Measurements from ENCODE around the gene SLC24A3.
"Not testable (repeated sequence)": the region's sequence is repeated elsewhere in the genome, so short reads cannot be mapped to it uniquely, and the experiment has no call there.

Gene SLC24A3

GRCh38 chr20:19609642-19610223 is 397.3 kb downstream of the SLC24A3 start:
- no peak for DNase-seq

- no peak for DNase-seq
Measured at GRCh38 chr20:19615629-19616028, 403.2 kb downstream of the SLC24A3 start.

- no peak for DNase-seq
Measured at GRCh38 chr20:19616081-19616480, 403.6 kb downstream of the SLC24A3 start.

GRCh38 chr20:19616620-19617019 is 404.2 kb downstream of the SLC24A3 start:
- no peak for DNase-seq

GRCh38 chr20:19617256-19617655 is 404.8 kb downstream of the SLC24A3 start:
- DNase-seq: no peak

- DNase-seq: no peak
Measured at GRCh38 chr20:19618711-19619110, 406.3 kb downstream of the SLC24A3 start.

GRCh38 chr20:19619904-19620430 is 407.5 kb downstream of the SLC24A3 start:
- no peak for DNase-seq

GRCh38 chr20:19620446-19620845 is 408.0 kb downstream of the SLC24A3 start:
- DNase-seq: no peak

- DNase-seq: no peak
Measured at GRCh38 chr20:19621072-19621471, 408.6 kb downstream of the SLC24A3 start.

GRCh38 chr20:19624221-19624965 is 412.0 kb downstream of the SLC24A3 start:
- no peak for DNase-seq

GRCh38 chr20:19625426-19625825 is 413.0 kb downstream of the SLC24A3 start:
- no peak for DNase-seq

GRCh38 chr20:19626896-19627295 is 414.5 kb downstream of the SLC24A3 start:
- DNase-seq: no peak

GRCh38 chr20:19628570-19629134 is 416.2 kb downstream of the SLC24A3 start:
- peak in 2 of 6 experiments; percentile 2 to 11 for DNase-seq

- DNase-seq: no peak
Measured at GRCh38 chr20:19631410-19631809, 419.0 kb downstream of the SLC24A3 start.

- no peak for DNase-seq
Measured at GRCh38 chr20:19633985-19634384, 421.5 kb downstream of the SLC24A3 start.

- not testable (repeated sequence) for DNase-seq
Measured at GRCh38 chr20:19639471-19640045, 427.1 kb downstream of the SLC24A3 start.

- DNase-seq: no peak
Measured at GRCh38 chr20:19642860-19643259, 430.4 kb downstream of the SLC24A3 start.

GRCh38 chr20:19644085-19644484 is 431.6 kb downstream of the SLC24A3 start:
- no peak for DNase-seq

GRCh38 chr20:19646963-19647362 is 434.5 kb downstream of the SLC24A3 start:
- no peak for DNase-seq

- no peak for DNase-seq
Measured at GRCh38 chr20:19648024-19648423, 435.6 kb downstream of the SLC24A3 start.

- no peak for DNase-seq
Measured at GRCh38 chr20:19649041-19649440, 436.6 kb downstream of the SLC24A3 start.

GRCh38 chr20:19652591-19653026 is 440.2 kb downstream of the SLC24A3 start:
- DNase-seq: no peak

GRCh38 chr20:19653327-19653726 is 440.9 kb downstream of the SLC24A3 start:
- no peak for DNase-seq

- DNase-seq: no peak
Measured at GRCh38 chr20:19654921-19655320, 442.5 kb downstream of the SLC24A3 start.

Data from stimulated activated naive CD4-positive, alpha-beta T cell (primary cell).